Hematopoietic multipotent progenitor cell treated with erythropoietin and hydrocortisone succinate and interleukin-3 and kit ligand, for 15 days (in vitro differentiated cells): Measurements from ENCODE around the gene TREX2.

Experiments used
- DNase-seq: peaks from one replicate; pipeline ENCODE4 v3.0.0-alpha.2; 2015; ENCODE audit warnings: low spot score

Gene TREX2

DNA sequence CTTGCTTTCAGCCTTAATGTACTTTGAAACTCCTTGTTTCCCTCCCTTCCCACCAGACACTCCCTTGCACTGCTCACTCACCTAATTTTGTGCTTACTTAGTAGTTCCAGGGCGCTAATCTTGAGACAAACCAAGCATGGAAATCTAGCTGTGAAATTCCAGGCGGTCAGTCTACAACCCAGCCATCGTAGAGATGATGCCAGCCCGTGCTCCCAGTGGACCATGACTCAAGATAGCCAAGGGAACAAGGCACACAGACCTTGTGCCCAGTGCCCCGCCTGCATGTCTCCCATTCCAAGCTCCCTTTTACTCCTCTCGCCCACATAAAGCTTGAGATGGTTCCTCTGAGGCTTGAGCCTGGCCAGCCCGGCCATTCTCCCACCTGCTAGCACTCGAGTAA, 11.1 kb downstream of the TREX2 start:
- no peak for DNase-seq

DNA sequence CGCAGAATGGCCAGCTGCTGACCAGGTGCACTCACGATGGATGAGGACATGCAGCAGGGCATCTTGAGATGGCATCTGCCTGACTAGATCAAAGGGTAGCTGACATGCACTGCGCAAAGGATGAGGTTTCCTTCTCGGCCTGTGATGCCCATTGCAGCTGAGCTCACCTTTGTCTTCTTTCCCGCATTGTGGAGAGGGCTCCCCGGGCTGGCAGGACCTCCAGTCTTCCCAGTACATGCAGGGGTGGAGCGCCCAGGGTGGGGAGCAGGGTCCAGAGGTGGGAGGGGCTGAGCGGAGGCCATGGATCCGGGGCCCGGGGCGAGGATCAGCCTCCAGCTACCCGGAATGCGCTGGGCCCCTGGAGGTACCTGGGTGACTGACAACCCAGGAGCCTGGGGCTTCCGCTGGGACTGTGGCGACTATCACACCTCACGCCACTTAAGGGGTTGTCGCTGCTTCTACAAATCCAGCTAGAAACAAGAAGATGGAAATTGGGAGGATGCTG, 12.0 kb downstream of the TREX2 start:
- no peak for DNase-seq

DNA sequence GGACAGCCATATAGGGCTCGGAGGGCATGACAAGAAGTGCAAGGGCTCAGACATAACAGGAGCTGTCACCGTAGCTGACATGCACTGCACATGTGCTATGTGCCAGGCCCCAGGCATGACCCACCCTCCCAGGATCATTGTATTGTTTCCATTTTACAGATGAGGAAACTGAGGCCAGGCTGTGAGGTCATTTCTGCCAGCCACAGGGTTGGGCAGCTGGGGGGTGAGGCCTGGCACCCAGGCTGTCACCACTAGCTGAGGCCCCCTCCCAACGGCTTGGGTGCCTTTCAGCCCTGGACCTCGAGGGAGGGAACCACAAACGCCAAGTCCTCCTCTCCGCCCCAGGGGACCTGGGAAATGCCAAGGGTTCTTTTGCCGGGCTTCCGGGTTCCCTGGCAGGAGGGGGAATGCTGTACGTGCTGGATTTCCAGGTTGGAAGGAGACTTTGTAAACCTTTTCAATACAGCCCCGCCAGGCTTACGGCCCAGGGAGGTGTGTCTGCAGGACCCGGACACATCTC, 12.6 kb downstream of the TREX2 start:
- no peak for DNase-seq

DNA sequence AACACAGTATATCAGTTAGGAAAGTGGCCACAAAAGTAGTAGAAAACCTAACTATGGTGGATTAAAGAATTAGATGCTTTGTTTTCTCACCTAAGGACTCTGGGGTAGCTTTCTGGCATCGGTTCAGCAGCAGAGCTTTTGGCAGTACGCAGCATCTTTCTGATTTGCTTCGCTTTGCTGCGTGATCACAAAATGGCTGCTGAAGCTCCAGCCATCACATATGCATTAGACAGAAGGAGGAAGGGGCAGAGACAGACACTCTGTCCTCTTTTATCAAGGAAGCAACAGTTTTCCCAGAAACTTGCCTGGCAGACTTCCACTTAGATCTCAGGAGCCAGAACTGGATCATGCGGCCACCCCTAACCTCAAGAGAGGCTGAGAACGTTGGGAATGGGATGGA, 15.1 kb downstream of the TREX2 start:
- no peak for DNase-seq

DNA sequence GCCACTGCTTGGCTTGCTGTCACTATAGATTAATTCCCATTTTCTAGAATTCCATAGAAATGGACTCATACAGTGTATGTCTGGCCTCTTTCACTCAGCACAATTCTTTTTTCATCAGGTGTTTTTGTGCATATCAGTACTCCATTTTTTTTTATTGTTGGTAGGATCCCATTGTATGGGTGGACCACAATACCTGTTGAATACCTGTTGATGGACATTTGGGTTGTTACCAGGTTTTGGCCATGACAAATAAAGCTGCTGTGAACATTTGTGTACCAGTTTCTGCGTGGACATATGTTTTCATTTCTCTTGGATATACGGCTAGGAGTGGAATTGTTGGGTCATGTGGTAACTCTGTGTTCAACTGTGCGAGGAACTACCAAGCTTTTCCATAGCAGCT, 19.7 kb downstream of the TREX2 start:
- DNase-seq: no peak

DNA sequence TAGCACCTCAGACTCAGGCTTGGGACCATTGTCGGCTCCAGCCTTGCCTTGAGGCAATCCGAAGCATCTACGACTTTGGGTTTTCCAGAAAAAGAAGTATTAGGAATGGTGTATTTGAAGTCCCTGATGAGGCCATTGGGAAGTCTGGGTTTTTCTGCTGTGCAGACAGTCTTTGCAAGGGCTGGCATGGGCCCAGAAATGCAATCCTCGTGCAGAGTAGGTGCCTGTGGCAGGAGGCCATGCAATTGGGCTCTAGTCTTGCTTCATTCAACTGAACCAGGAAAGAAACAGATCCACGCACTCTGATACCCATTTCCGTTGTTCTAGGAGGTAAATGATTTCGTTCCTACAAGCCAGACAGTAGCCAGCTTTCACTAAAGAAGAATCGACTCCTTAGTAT, 22.2 kb downstream of the TREX2 start:
- DNase-seq: no peak

DNA sequence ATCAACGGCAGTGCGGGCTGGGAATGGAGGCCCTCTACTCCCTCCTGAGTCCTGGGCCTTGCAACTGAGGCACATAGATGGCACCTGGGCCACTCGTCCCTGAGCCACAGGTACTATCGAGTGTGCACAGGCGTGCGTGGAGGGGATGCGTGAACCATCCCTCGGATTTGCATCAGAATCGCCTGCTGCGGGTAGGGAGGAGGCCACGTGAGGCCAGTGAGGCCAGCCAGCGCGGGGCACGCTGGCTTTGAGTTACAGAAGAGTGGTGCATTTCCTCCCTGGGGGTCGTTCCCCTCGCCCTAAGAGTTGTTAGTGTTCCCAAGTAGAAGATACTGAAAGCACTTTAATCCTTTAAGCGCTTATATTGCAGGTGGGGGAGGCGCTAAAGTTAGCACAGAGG, 24.0 kb downstream of the TREX2 start:
- DNase-seq: no peak

DNA sequence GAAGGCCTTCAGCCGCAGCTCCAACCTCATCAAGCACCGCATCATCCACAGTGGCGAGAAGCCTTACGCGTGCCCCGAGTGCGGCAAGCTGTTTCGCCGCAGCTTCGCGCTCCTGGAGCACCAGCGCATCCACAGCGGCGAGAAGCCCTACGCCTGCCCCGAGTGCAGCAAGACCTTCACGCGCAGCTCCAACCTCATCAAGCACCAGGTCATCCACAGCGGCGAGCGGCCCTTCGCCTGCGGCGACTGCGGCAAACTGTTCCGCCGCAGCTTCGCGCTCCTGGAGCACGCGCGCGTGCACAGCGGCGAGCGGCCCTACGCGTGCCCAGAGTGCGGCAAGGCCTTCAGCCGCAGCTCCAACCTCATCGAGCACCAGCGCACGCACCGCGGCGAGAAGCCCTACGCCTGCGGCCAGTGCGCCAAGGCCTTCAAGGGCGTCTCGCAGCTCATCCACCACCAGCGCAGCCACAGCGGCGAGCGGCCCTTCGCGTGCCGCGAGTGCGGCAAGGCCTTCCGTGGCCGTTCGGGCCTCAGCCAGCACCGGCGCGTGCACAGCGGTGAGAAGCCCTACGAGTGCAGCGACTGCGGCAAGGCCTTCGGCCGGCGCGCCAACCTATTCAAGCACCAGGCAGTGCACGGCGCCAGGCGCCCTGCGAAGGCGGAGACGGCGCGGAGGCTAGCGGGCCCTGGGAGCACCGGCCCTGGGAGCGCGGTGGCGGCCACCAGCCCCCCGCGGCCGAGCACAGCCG, 24.8 kb downstream of the TREX2 start:
- no peak for DNase-seq

DNA sequence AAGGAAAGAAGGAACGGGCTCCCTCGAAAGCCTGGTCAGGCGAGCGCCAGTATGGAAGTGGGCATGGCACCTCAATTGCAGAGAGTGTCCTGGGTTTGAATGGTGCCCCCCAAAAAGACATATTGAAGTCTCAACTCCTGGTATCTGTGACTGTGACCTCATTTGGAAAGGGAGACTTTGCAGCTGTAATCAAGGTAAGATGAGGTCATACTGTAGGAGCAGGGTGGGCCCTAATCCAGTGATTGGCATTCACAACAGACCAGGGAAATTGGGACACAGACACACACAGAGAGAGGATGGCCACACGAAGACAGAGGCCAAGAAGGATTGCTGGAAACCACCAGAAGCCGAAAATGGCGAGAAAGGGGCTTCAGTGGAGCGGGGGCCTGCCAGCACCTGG, 28.2 kb downstream of the TREX2 start:
- no peak for DNase-seq

DNA sequence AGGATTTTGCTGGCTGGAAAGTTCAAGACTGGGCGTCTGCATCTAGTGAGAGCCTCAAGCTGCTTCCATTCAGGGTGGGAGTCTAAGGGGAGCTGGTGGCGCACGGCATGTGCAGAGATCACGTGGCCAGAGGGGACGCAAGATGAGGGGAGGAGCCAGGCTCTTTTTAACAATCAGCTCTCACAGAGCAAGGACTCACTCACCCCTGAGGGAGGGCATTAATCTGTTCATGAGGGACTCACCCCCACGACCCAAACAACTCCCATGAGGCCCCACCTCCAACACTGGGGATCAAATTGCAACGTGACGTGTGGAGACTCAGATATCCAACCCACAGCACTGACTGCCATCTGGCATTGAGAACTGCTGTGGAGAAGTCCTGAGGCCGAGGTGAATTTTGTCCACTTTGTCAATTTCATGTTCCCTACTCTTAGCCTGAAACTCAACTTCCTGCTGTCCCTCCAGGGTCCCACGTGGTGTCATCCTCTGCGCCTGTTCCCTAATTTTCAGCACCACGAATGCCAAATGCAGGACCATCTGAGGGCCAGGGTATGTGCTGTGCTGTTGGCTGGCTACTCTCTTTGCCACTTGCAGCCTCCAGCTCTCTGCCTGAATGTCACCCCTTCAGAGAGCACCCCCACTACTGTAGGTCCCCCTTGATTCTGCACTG, 28.9 kb downstream of the TREX2 start:
- no peak for DNase-seq

DNA sequence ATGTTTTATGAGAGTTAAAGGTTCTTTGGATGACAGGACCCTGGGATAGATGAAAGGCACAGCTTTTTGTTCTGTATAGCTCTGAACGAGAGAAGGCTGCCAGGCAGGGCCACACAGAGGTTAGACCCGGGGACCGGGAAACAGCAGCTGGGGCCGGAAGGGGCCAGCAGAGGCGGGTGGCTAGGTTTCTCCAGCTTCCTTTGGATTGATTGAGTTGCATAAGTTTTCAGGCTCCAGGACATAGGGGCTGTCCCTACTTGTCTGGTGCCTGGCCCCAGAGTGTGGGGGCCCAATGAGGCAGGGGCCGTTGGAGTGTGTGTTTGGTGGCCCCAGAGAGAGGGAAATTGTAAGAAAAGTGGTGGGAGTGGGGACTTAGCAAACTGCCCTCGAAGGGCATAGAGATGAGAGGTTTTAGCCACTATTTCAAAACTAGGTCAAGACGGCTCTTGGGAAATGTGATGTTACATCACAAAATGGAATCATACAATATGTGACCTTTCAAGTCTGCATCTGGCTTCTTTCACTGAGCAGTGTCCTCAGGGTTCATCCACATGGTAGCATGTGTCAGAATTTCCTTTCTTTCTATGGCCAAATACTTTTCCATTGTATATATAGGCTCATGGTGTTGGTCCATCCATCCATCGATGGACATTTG, 30.9 kb downstream of the TREX2 start:
- DNase-seq: no peak

DNA sequence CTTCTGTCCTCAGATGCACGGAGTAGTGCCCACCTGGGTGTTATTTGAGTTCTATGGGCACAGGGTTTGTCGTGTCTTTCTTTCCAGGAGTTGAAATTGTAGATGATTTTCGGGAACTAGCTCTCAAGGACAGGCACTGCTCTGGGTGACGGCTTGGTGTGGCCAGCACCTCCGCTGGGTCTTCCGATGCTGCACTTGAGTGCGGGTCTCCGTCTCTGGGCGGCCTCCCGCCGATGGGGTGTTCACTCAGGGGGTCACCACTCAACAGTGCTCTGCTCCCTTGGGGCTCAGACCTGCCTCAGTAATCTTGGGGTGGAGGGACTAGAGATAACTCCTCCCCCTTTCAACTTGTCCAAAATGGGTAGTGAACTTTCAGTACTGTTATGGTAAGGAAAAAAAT, 32.1 kb downstream of the TREX2 start:
- DNase-seq: no peak

DNA sequence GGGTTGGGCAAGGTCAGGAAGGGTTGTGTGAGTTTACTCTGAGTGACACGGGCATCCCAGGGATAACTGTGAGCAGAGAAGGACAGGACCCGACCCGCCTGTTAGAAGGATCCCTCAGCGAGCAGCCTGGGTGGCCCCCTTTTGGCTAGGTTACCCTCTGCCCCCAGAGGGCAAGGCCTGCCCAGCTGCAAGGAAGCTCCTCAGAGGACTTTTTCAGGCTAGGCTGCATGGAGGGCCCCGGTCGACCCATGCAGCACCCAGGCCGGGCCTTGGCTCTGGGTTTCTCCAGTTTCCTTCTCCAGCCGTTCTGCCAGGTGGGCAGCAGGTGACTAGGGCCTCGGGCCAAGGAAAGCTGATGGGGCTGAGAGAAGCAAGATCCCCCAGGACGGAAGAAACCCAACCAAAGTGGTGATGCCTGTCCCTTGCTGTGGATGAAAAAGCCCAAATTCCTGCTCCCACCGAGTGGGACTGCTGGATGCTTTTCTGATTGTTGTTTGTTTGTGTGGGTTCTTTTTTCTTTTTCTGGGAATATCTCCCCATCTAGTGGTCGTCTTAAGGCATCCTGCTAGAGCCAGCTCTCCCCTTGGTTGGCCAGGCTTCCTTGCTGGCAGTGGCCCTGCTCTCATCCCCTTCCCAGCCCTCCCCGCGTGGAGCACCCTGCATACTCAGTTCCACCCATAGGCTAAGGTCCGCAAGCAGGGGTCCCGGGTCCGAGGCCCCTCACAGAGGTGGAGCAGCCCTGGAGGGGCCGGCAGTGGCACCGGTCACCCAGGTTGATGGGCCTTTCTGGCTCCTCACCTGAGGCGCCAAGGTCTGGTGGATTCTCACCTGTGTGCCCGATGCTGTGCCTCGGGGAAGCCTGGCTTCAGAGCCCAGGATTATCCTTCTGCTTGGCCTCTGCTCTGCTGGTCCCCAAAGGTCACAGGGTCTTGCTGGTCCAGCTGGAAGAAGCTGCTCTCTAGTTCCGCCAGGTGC, 32.8 kb downstream of the TREX2 start:
- no peak for DNase-seq

DNA sequence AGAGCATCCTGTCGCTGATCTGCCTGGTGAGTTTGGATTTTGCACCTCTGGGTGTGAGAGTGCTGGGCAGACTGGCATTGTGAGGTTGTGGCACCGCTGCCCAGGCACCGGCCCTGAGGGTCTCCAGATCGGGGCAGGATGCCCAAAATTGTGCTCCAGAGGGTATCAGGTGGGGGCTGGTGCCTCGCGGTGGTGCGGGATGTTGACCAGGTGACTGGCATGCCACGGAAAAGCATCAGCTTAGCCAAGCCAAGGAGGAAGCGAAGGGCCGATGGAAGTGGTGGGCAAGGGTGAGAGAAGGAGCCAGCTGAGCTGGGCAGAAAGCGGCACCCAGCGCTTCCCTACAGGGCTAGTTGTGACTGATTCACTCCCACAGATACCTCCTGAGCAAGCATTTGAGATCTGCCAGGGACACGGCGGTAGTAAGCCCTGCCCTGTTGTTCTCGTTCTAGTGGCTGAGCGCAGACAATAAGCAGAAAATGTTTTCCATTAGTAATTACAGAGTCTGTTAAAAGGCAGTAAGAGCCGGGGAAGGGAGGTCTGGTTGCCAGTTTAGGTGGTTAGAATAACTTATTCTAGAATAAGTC, 33.8 kb downstream of the TREX2 start:
- DNase-seq: no peak

DNA sequence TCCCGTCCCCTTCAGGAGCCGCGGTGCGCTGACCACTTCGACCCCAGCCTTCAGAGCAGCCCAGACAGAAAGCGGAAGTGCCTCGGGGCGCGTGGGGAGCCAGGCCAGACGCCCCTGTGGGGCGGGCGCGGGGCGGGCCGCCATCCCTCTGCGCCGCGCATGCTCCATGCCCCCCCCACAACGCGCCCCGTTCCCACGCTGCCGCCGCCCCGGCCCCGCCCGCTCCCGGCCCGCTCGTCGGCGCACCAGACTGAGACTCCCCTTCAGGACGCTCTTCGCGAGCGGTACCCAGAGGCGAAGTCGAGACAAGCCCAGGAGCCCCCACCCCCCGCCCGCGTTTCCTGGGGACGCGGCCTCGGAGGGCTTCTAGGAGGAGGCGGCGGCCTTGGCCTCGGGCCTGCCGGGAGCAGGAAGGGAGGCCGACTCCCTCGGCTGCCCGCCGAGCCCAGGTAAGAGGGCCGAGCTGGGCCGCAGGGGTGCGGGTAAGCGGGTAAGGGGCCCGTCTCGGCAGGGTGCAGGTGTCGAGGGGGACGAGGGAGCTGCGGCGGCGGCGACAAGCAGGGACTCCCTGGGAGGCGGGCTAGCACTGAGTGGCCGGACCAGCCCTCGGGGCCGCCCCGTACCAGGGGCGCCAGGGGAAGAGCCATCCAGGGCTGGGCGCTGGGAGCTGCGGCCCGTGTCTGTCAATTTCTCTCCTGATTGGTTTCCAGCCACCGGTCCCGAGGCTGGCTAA, 34.4 kb downstream of the TREX2 start, which contains the start of gene ZFP92:
Gene ZFP92, plus strand, starts transcription at position 218 of the 733 bp plus-strand sequence. CDS start 6,851 bp downstream, outside the sequence.
- DNase-seq: no peak

DNA sequence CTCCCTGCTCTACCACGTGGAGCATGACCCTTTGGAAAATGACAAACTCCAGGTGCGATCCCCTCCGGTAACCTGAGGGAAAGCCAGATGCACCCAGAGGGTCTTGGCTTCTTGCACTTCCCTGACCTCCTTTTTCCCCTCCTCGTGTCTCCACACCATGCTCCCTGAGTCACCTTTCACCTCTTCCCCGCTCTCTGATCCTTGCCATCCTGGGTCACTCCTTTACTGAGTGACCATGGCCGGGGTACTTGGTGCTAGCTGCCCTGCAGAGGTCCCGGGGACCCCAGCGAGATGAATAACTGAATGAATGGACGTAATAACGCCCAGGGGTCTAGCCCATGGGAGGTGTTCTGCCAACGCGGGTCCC, 35.0 kb downstream of the TREX2 start:
- DNase-seq: no peak

DNA sequence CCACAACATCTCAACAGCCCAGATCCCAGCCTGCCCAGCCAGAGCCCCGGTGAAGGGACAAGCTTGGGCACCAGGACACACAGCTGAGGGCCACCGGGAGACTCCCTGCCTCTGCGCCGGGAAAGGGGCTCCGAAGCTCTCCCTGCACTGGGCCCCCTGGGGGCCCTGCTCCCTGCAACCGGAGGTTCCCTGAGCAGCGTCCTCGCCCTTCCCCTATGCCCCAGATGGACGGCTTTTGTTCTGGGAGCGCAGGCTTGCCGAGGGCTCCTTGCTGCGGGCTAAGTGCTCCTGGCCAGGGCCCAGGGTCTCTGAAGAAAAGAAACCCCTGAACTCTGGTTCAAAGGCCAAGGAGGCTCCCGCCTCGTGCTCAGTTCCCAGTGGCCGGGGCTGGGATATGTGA, 35.5 kb downstream of the TREX2 start:
- no peak for DNase-seq

DNA sequence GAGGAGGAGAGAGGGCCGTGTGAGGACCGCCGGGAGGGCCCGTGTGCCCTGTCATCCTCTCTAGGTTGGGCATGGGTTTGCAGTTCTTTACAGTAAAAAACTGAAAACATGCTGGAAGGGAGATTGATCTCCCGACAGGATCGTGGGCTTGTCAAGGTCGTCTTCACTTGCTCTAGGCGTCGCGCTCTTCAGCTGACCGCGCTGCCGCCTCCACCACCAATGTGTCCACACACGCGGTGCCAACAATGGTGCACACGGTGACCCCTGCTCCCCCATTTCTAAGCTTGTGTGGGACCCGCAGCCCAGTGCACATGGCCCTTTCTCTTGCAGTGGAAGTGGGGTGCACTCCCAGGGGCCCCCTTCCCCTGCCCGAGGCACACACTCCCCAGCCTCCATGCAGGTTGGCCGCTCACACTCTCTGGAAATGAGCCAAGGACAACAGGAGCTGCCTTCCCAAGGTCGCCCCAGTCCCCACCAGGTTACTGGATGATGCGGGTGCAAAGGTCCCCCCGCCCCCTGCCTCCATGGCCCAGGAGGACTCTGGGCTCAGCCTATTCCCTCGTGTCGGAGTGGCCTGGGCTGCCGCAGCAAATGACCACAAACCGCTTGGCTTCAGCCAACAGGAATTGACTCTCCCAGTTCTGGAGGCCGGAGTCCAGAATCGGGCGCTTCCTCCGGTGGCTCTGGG, 36.3 kb downstream of the TREX2 start:
- DNase-seq: no peak

DNA sequence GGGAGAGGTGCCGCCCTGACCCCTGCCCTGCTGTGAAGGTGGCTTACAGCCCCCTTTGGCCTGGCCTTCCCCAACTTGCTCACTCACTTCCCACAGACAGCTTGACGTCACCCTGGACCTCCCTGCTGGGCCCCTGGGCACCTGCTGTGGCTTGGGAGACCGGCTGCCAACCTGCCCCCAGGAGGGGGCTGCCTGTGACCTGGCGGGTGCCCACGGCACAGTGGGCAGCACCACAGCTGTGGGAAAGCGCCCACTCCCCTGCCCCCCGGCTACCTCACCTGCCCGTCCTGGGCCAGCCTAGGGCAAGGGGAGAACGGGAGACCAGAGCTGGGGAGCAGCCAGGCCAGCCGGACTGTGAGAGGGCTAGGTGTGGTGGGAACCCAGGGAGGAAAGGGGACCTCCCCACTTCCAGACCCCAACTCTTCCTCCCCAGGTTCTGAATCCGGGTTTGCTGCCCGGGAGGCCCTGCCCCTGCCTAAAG, 36.9 kb downstream of the TREX2 start:
- DNase-seq: no peak

DNA sequence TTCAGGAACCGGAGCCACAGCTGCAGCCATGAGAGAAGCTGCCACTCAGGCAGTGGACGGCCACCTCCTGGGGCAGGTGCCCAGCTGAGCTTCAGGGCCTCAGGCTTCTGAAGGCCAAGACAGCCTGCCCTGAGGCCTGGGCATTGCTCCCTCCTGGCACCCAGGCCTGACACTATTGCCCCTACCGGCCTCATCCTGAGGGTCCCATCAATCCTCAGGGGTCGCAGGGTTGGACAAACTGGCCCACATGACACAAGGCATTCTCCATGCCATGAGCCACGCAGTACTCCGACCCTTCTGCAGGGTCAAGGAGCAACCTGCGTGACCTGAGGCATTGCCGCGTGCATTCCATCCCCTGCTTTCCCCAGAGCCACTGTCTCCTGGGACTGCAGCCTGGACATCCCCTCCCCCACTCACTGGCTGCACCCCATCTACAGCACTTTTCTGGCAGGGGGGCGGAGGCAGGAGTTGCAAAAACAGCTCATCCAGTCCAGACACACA, 37.6 kb downstream of the TREX2 start:
- DNase-seq: no peak
